H1 (cell line): ENCODE measurements around the gene C1orf87. TPM values are rescaled to one million over a fixed set of nuclear protein-coding genes. Genes with fewer than 3 reads are reported as not detected.

ENCODE experiments used
- NANOG ChIP-seq: IDR thresholded peaks from 2 replicates; pipeline ENCODE4 v1.6.1; 2011; ENCODE audit warnings: low read length, low read depth, mild to moderate bottlenecking, inconsistent platforms; ENCODE audit not compliant: insufficient read depth, poor library complexity, severe bottlenecking
- PHF8 ChIP-seq: fragments of 200-600 bp; sonication (generic); conservative IDR thresholded peaks from 2 replicates; pipeline ENCODE4 v1.7.1; 2012; ENCODE audit warnings: low read depth, mild to moderate bottlenecking, inconsistent platforms, low read length, moderate library complexity
- SUZ12 ChIP-seq: fragments of 200-600 bp; sonication (generic); IDR thresholded peaks from 2 replicates; pipeline ENCODE4 v1.6.1; 2012; ENCODE audit warnings: mild to moderate bottlenecking, inconsistent platforms, low read length, moderate library complexity, mixed read lengths
- polyA plus RNA-seq, 7 experiments: library from polyadenylated mRNA; depleted of rRNA in 3 of 7; stranded (reverse) in 5 of 7; unstranded in 2 of 7; fragments of >200 nt in 5 of 7; fragments of 200-250 nt in 2 of 7; gene quantifications; 1 replicate in 5 of 7; 2 replicates in 1 of 7; 4 replicates in 1 of 7; pipeline versions ENCODE4 v1.2.1 to v1.2.3, GENCODE V29; 2011 to 2013; ENCODE audit warnings: missing spikeins in 2 of 7, mixed read lengths in 2 of 7
- total RNA-seq: library from RNA; stranded (reverse); fragmentation: NEBNext Ultra II Directional; extraction: Animal tissue kit (Norgen Biotek cat#: 25700); gene quantifications from 2 replicates; pipeline ENCODE4 v1.2.1, GENCODE V29; 2021

C1orf87 gene
- total and polyA plus RNA-seq, 2 of the 8 experiments (the other 6 are each of a cell fraction or from before 2014, with no cell fraction given) = 0.41 TPM; not detected in 1

DNA sequence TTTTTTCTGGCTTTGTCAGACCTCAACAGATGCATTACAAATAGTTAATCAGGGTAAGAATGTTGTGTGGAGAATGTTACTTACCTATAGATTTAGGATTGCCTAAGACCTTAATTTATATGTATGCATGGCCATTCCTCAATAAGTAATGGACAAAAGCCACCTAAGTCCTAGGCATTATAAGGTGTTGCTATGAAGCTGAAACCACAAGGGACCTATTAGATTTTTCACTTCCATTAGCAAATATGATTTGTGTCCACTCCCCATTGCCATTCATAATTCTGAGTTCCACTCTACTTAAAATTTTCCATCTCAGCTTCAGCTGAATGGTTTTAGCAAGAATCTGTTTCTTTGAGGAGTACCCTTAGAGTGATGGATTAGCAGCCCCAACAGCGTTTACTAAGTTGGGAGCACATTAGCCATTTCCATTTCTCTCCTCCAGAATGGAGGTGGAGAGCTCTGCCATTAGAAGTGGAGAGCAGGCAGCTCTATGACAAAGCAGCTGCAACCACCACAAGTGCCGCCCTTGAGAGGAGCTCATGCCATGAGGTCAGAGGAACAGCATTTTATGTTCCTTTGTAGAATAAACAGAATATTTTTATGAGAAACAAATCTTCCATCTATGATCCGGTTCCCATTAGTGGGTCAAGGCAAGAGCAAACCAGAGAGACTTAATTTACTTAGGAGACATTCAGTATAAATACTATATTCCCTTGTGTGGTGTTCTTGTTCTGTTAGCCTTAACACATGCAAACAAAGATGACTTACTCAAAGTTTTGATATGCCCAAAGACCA is 28.9 kb upstream of the C1orf87 start (continued):
- TF ChIP-seq SUZ12 = no peak
- no peak for TF ChIP-seq PHF8
- TF ChIP-seq NANOG = no peak
